HepG2 (cell line): ENCODE data around the gene LITAFD. TPM values are rescaled to one million over a fixed set of nuclear protein-coding genes. Genes with fewer than 3 reads are reported as not detected.
A peak's percentile ranks its signal among the peaks of the same experiment; 100 is the strongest.

Experiments
- CC2D1A ChIP-seq: sonication (generic); formaldehyde crosslinking; IDR thresholded peaks from 2 replicates; pipeline ENCODE4 v1.8.1; 2023; ENCODE audit warnings: mild to moderate bottlenecking, missing genetic modification reagents
- CHD4 ChIP-seq: fragments of 200-600 bp; sonication (generic); IDR thresholded peaks from 2 replicates; pipeline ENCODE4 v1.7.0; 2017; ENCODE audit warnings: mild to moderate bottlenecking, low read length, borderline replicate concordance
- ELF1 ChIP-seq: sonication (generic); formaldehyde crosslinking; IDR thresholded peaks from 2 replicates; pipeline ENCODE4 v1.4.0; 2020; ENCODE audit warnings: missing genetic modification reagents
- ESRRA ChIP-seq: sonication (generic); formaldehyde crosslinking; IDR thresholded peaks from 2 replicates; pipeline ENCODE4 v1.5.1; 2020; ENCODE audit warnings: mild to moderate bottlenecking, low read depth, missing genetic modification reagents
- EZH2 ChIP-seq: conservative IDR thresholded peaks from 2 replicates; pipeline ENCODE4 v1.6.1; 2012; ENCODE audit warnings: mild to moderate bottlenecking, low read depth, low read length, moderate library complexity
- FOXP4 ChIP-seq: sonication (generic); formaldehyde crosslinking; IDR thresholded peaks from 2 replicates; pipeline ENCODE4 v1.4.0; 2020; ENCODE audit warnings: missing genetic modification reagents
- HOXA9 ChIP-seq: sonication (generic); formaldehyde crosslinking; IDR thresholded peaks from 2 replicates; pipeline ENCODE4 v1.8.1; 2022; ENCODE audit warnings: missing genetic modification reagents, mild to moderate bottlenecking, moderate library complexity, borderline replicate concordance
- KDM5A ChIP-seq: fragments of 200-600 bp; sonication (generic); IDR thresholded peaks from 2 replicates; pipeline ENCODE4 v1.7.0; 2018; ENCODE audit warnings: antibody characterized with exemption, mild to moderate bottlenecking, low read length, borderline replicate concordance
- NFATC3 ChIP-seq: sonication (generic); formaldehyde crosslinking; IDR thresholded peaks from 2 replicates; pipeline ENCODE4 v1.5.1; 2020; ENCODE audit warnings: mild to moderate bottlenecking, missing genetic modification reagents
- PAF1 ChIP-seq: IDR thresholded peaks from 2 replicates; pipeline ENCODE4 v1.6.1; 2016; ENCODE audit warnings: missing genetic modification reagents, missing compliant biosample characterization
- PCBP1 ChIP-seq: fragments of 200-400 bp; formaldehyde crosslinking; IDR thresholded peaks from 2 replicates; pipeline ENCODE4 v1.6.1; 2017; ENCODE audit warnings: mild to moderate bottlenecking, low read depth, low read length, borderline replicate concordance
- PHF20 ChIP-seq: sonication (generic); formaldehyde crosslinking; IDR thresholded peaks from 2 replicates; pipeline ENCODE4 v1.5.0; 2020; ENCODE audit warnings: mild to moderate bottlenecking, missing genetic modification reagents
- POLR2G ChIP-seq: fragments of 200-400 bp; formaldehyde crosslinking; IDR thresholded peaks from 2 replicates; pipeline ENCODE4 v1.6.1; 2018; ENCODE audit warnings: mild to moderate bottlenecking, low read depth, low read length, moderate library complexity
- SNRNP70 ChIP-seq: fragments of 200-400 bp; formaldehyde crosslinking; IDR thresholded peaks from 2 replicates; pipeline ENCODE4 v1.6.1; 2017; ENCODE audit warnings: mild to moderate bottlenecking, low read depth, low read length, moderate library complexity
- TOPORS ChIP-seq: sonication (generic); formaldehyde crosslinking; IDR thresholded peaks from 2 replicates; pipeline ENCODE4 v1.8.0; 2023; ENCODE audit warnings: mild to moderate bottlenecking, missing genetic modification reagents
- ZFAT ChIP-seq: sonication (generic); formaldehyde crosslinking; conservative IDR thresholded peaks from 2 replicates; pipeline ENCODE4 v1.8.1; 2023; ENCODE audit warnings: missing genetic modification reagents, inconsistent platforms
- ZNF142 ChIP-seq: sonication (generic); formaldehyde crosslinking; IDR thresholded peaks from 2 replicates; pipeline ENCODE4 v1.4.0; 2020; ENCODE audit warnings: missing genetic modification reagents
- ZNF441 ChIP-seq: sonication (generic); formaldehyde crosslinking; IDR thresholded peaks from 2 replicates; pipeline ENCODE4 v1.7.0; 2021; ENCODE audit warnings: missing genetic modification reagents, borderline replicate concordance
- ZNF607 ChIP-seq: sonication (generic); formaldehyde crosslinking; IDR thresholded peaks from 2 replicates; pipeline ENCODE4 v1.5.1; 2020; ENCODE audit warnings: missing genetic modification reagents, mild to moderate bottlenecking, borderline replicate concordance
- polyA plus RNA-seq, 8 experiments: library from polyadenylated mRNA; depleted of rRNA in 3 of 8; stranded (reverse) in 7 of 8; unstranded in 1 of 8; fragments of >200 nt; fragmentation: Illumina TruSeq in 4 of 8; extraction: Trizol in 4 of 8; gene quantifications; 2 replicates each; pipeline versions ENCODE4 v1.2.1 to v1.2.3, GENCODE V29; 2011 to 2016; ENCODE audit warnings: low read depth in 4 of 8, missing spikeins in 1 of 8, mixed read lengths in 1 of 8; ENCODE audit not compliant: insufficient read depth in 1 of 8
- total RNA-seq, 5 experiments: library from RNA; depleted of rRNA; stranded (reverse); fragments of >200 nt; fragmentation: Illumina TruSeq; extraction: Trizol; gene quantifications; 2 replicates each; pipeline ENCODE4 v1.2.3, GENCODE V29; 2016; ENCODE audit warnings: low read depth in 1 of 5
- TF ChIP-seq, protein P1 (sequence below): IDR thresholded peaks from 2 replicates; pipeline ENCODE4 v1.6.1; 2012; ENCODE audit warnings: inconsistent platforms
- TF ChIP-seq, protein P2 (sequence below): sonication (generic); formaldehyde crosslinking; IDR thresholded peaks from 2 replicates; pipeline ENCODE4 v1.4.0; 2020; ENCODE audit warnings: missing genetic modification reagents, low read depth, mild to moderate bottlenecking, borderline replicate concordance

LITAFD gene
- total and polyA plus RNA-seq, 2 of the 13 experiments (the other 11 are each of a cell fraction or from before 2014, with no cell fraction given) = not detected

- no peak for TF ChIP-seq ZFAT (CRISPR knock-in tag)
- no peak for TF ChIP-seq NFATC3
- TF ChIP-seq ZNF142 (CRISPR knock-in tag) = no peak
- no peak for TF ChIP-seq POLR2G
- TF ChIP-seq, protein P1, sequence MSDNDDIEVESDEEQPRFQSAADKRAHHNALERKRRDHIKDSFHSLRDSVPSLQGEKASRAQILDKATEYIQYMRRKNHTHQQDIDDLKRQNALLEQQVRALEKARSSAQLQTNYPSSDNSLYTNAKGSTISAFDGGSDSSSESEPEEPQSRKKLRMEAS = no peak
- TF ChIP-seq ZNF441 (CRISPR knock-in tag) = no peak
- TF ChIP-seq TOPORS (CRISPR knock-in tag) = no peak
- no peak for TF ChIP-seq PHF20 (CRISPR knock-in tag)
- no peak for TF ChIP-seq ESRRA (CRISPR knock-in tag)
- TF ChIP-seq ZNF607 = 0 out of 2 replicates have a peak, but pooled peaks have one; percentile 21
- TF ChIP-seq PCBP1 = no peak
- no peak for TF ChIP-seq EZH2
- TF ChIP-seq CC2D1A (CRISPR knock-in tag) = no peak
- TF ChIP-seq FOXP4 = no peak
- no peak for TF ChIP-seq HOXA9 (CRISPR knock-in tag)
- peak; percentile 15; the same call in 1 of the 2 replicates for TF ChIP-seq KDM5A
- TF ChIP-seq PAF1 (CRISPR knock-in tag) = no peak
- peak; percentile 9; the same call in 1 of the 2 replicates for TF ChIP-seq ELF1 (CRISPR knock-in tag)
- no peak for TF ChIP-seq SNRNP70
- TF ChIP-seq, protein P2, sequence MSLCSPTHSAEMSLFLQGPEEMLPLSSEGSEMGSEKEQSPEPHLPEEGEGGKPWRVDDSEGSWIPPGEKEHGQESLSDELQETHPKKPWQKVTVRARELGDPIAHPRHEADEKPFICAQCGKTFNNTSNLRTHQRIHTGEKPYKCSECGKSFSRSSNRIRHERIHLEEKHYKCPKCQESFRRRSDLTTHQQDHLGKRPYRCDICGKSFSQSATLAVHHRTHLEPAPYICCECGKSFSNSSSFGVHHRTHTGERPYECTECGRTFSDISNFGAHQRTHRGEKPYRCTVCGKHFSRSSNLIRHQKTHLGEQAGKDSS (CRISPR knock-in tag) = no peak
- TF ChIP-seq CHD4 = 0 out of 2 replicates have a peak, but pooled peaks have one; percentile 27
These were observed 14.2 kb upstream of the LITAFD start (continued) for GRCh38 chr16:8867932-8868415.
